AG10803 (cell line): ENCODE measurements around the gene VAPA.

Experiments used
- DNase-seq: peaks from one replicate; pipeline ENCODE4 v3.0.0; 2010; ENCODE audit warnings: low read depth
- H3K4me3 ChIP-seq: 2 replicates; pipeline ENCODE4 v1.5.1; 2011; ENCODE audit warnings: mild to moderate bottlenecking, low read length, control low read depth
- TF ChIP-seq, protein P1 (sequence below): conservative IDR thresholded peaks from 2 replicates; pipeline ENCODE4 v1.5.1; 2011; ENCODE audit warnings: mild to moderate bottlenecking, low read length, control low read depth, inconsistent platforms

Gene VAPA

GRCh38 chr18:9975658-9976057 lies 61.8 kb downstream of the VAPA start:
- H3K4me3 ChIP-seq = no peak overlapping the region
- TF ChIP-seq, protein P1, sequence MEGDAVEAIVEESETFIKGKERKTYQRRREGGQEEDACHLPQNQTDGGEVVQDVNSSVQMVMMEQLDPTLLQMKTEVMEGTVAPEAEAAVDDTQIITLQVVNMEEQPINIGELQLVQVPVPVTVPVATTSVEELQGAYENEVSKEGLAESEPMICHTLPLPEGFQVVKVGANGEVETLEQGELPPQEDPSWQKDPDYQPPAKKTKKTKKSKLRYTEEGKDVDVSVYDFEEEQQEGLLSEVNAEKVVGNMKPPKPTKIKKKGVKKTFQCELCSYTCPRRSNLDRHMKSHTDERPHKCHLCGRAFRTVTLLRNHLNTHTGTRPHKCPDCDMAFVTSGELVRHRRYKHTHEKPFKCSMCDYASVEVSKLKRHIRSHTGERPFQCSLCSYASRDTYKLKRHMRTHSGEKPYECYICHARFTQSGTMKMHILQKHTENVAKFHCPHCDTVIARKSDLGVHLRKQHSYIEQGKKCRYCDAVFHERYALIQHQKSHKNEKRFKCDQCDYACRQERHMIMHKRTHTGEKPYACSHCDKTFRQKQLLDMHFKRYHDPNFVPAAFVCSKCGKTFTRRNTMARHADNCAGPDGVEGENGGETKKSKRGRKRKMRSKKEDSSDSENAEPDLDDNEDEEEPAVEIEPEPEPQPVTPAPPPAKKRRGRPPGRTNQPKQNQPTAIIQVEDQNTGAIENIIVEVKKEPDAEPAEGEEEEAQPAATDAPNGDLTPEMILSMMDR = no peak
- DNase-seq = no peak

DNA sequence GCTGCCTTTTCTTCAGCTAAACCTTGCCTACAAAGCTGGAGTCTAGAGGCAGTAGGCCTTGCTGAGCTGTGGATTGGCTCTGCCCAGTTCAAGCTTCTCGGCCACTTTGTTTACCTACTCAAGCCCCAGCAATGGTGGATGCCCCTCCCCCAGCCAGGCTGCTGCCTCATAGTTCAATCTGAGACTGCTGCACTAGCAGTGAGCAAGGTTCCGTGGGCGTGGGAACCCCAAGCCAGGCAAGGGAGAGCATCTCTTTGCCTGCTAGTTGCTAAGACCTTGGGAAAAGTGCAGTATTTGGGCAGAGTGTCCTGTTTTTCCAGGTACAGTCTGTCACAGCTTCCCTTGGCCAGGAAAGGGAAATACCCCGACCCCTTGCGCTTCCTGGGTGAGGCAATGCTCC lies 68.9 kb downstream of the VAPA start:
- TF ChIP-seq, protein P1 = no peak
- no peak for DNase-seq
- no peak overlapping the region for H3K4me3 ChIP-seq

- DNase-seq = no peak
- no peak overlapping the region for H3K4me3 ChIP-seq
- TF ChIP-seq, protein P1 = no peak
Measured at GRCh38 chr18:9984080-9984479, 70.3 kb downstream of the VAPA start.

DNA sequence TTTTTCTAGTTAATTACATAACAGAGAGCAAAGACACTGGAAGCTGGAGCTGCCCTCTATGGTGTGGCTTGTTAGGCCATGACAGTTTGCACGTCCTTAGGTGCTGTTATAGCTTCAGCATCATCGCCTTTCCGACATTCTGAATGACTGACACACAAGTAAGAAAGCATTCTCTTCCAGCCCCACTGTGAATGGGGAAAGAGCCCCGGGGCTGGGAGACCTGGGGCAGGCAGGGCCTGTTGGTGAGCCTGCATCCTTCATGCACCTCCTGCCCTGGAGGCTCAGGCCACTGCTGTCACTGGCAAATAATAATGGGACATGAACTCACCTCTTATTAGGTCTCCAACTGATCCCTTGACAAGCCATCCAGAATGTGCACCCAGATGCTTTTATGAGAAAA lies 71.8 kb downstream of the VAPA start:
- TF ChIP-seq, protein P1 = no peak
- no peak overlapping the region for H3K4me3 ChIP-seq

DNA sequence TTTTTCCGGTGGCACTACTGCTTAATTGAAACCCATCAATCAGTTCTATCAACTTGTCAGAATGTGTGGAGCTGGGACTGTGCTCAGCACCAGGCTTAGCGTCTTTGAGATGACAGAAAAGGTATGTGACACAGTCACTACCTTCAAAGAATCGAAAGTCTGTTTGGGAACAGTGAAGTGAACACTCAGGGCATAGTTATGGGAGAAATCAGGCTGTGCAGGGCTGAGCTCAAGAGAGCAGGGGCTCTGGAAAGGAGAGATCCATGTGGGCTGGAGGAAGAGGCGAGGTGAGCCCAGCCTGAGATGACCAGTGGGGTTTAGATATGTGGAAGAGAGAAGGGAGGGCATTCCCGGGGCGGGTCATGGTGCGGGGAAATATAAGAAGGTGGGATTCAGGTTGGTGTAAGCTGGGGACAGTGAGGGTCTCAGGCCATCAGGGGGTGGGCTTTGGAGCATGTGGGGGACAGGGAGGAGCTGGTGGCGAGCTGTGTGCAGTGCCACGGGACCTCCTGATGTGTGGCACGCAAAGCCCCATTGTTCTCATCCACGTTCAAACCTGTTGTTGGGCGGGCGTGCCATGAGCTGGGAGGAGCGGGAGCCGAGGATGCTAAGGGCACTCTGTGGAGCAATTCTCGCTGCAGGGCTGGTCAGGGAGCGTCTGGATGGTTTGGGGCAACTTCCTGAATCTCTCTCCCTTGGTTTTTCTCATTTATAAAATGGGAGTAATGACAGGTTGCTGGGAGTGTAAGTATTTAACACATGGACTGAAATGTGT lies 72.5 kb downstream of the VAPA start:
- TF ChIP-seq, protein P1 = no peak
- no peak overlapping the region for H3K4me3 ChIP-seq
- no peak for DNase-seq

More for the DNA sequence above, 71.8 kb downstream of the VAPA start:
- no peak for DNase-seq

DNA sequence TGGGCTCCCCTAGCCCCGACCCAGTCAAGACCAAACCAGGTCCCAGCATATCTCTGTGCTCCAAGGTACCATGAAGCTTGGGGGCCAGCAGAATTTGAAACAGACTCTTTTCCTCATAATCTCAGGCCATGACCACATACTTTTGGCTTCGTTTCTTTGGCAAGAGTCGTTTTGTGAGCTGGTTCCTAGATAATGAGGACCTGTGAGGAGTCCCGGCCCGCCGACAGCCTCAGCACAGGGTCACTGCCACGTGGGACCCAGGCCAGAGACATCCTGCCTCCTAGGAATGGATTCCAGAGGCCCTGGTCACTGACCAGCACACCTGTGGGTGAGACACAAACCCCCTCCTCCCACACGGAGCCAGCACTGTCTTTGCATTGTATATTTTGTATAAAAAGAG lies 73.5 kb downstream of the VAPA start:
- TF ChIP-seq, protein P1 = no peak
- no peak for DNase-seq
- H3K4me3 ChIP-seq = no peak overlapping the region

DNA sequence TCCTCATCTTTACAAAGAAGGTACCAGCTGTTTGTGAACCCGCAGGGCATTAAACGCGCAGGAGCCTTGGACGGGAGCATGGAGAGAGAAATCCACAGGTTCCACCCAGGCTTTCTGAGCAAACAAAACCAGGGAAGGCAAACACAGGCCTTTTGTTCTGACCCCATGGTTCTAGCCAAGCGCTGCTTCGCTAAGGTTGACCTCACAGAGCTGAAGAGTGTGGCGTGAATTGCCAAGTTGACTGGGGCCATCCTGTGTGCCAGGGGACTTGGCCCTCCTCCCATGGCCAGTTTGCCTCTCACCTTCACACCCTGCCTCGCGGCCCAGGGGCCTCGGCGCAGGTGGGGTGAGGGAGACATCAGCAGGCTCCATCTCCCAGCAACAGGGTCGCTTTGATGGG lies 74.1 kb downstream of the VAPA start:
- TF ChIP-seq, protein P1 = no peak
- no peak for DNase-seq
- H3K4me3 ChIP-seq = no peak overlapping the region
